ENCODE data around the gene ATG4A.

DNA sequence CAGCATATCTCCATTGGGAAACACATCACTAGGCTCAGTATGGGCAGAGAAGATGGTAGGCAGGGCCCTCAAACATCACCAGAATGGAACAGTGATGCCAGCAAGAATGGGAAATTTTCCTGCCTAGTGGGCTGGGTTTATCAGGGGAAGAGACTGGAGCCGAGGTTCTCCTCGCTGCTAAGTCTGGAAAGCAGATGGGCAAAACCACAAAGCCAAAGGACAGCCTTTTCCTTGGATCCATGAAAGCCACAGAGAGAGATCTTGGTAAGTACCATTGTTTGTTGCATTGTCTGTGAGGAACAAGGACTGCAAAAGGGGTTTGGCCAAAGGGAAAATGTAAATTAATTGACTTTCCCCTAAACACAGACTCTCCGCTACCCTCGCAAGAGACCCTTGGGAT lies 80.1 kb downstream of the ATG4A start:
- no peak for TF ChIP-seq EZH2 (IDR thresholded peaks at IDR 0.05; ENCODE audit: borderline replicate concordance)
- TF ChIP-seq, protein P1, sequence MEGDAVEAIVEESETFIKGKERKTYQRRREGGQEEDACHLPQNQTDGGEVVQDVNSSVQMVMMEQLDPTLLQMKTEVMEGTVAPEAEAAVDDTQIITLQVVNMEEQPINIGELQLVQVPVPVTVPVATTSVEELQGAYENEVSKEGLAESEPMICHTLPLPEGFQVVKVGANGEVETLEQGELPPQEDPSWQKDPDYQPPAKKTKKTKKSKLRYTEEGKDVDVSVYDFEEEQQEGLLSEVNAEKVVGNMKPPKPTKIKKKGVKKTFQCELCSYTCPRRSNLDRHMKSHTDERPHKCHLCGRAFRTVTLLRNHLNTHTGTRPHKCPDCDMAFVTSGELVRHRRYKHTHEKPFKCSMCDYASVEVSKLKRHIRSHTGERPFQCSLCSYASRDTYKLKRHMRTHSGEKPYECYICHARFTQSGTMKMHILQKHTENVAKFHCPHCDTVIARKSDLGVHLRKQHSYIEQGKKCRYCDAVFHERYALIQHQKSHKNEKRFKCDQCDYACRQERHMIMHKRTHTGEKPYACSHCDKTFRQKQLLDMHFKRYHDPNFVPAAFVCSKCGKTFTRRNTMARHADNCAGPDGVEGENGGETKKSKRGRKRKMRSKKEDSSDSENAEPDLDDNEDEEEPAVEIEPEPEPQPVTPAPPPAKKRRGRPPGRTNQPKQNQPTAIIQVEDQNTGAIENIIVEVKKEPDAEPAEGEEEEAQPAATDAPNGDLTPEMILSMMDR (IDR thresholded peaks at IDR 0.05; ENCODE audit: poor library complexity) = no peak
